GM12874 (cell line): ENCODE data around the gene PCED1B.

Source experiments
- CTCF ChIP-seq: IDR thresholded peaks from 2 replicates; pipeline ENCODE4 v1.5.1; 2011; ENCODE audit warnings: low read depth, mild to moderate bottlenecking, control low read depth, low read length, moderate library complexity; ENCODE audit not compliant: insufficient read depth

PCED1B gene

DNA sequence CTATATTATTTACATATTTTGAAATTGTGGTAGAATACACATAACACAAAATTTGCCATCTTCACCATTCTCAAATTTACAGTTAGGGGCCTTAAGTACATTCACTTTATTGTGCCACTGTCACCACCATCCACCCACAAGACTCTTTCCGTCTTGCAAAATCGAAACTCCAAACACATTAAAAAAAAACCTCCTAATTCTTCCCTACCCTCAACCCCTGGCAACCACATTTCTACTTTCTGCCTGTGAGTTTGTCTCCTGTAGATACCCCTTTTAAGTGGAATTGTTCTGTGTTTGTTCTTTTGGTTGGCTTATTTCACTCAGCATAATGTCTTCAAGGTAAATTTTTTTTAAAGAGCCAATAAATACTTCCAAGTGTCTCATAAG is 32.0 kb downstream of the PCED1B start:
- no peak for TF ChIP-seq CTCF

GRCh38 chr12:47111854-47112253 is 32.4 kb downstream of the PCED1B start:
- no peak for TF ChIP-seq CTCF

GRCh38 chr12:47112679-47113078 is 33.3 kb downstream of the PCED1B start:
- no peak for TF ChIP-seq CTCF

DNA sequence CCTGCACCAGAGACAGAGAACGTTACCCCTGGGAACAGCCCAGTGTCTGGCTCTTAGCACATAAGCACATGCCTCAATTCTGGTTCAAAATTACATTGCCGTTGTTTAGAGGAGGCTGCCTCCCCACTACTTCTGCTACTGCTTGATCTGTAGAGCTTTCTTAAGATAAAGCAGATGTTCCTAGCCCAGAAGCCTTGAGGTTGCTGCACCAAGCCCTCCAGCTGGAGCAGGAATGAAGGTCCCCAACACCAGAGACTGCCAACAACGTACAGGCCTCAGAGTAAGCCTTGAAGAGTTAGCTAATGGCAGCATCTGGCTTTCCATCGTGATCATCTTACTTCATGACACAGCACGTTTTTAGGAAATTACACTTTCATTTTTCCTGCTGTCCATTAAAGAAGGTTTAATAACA is 35.1 kb downstream of the PCED1B start:
- no peak for TF ChIP-seq CTCF

- TF ChIP-seq CTCF: no peak
Measured at GRCh38 chr12:47120736-47121135, 41.3 kb downstream of the PCED1B start.

DNA sequence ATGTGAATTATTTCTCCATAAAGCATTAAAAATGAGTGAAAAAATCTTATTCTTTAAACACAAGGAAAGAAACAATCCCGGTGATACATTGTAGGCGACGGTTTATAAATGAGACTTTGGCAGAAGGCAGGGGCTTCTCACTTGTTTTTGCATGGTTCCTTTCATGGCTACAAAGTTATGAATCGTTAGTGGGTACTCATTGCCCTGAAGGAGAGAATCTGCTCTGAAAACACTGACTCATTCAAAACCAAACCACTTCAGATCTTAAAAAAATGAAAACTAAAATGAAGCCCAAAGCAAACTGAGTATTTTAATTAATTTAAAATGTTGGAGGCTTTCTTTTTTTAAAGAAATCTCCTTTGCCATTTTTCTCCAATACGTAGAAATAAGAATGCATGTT is 41.7 kb downstream of the PCED1B start:
- no peak for TF ChIP-seq CTCF

DNA sequence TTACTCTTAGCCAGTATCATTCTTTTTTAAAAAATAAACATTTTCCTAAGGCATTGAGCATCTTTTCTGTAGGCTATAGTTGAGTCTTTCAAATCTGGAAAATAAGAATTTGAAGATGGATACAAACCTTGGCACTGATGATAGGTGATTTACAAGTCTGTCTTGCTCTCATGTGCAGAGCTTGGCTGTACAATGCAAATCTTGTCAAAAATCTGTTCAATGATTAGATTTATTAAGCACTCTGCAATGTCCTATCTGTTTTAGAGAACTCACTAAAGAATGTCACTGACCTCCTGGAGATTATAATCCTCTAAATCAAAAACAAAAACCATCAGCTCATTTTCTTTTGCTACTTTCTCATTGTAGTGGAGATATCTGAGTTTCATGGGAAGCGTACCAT is 43.2 kb downstream of the PCED1B start:
- TF ChIP-seq CTCF: no peak

DNA sequence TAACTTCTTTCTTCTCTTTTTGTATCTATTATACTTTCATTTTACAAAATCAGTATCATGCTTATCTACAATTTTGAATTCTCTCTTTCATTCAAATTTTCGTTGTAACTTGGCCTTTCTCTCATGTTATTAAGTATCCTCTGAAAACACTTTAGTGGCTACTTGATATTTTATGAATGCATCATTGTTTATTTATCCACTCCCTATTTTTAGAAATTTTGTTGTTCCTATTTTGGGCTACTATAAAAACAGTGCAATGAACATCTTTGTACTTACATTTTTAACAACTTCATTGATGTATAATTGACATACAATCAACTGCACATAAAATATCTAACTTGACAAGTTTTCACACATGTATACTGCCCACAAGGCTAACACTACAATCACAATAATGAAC is 44.3 kb downstream of the PCED1B start:
- TF ChIP-seq CTCF: no peak
